ENCODE measurements around the gene PSMD6. TPM values are rescaled to one million over a fixed set of nuclear protein-coding genes. Genes with fewer than 3 reads are reported as not detected.

Gene PSMD6
- total RNA-seq, 4 donors from 2014 or later: 73.1 to 97.4 (median 79.5) TPM

DNA sequence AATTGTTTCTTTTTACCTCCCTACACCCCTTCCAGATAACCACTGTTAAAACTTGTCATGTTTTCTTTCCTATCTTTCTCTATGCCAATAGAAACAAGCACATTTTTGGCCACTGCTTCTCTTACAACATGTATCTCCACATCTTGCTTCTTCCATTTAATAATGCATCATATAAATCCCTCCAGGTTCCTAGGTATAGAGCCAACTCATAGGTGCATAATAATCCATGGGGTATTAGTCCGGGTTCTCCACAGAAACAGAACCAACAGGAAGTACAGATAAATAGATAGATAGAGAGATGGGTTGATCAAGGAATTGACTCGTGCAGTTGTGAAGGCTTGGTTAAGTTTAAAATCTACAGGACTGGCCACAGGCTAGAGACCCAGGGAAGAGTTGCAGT lies 41.5 kb upstream of the PSMD6 start:
- H3K9me3 ChIP-seq: no peaks in the 10 kb centered on the region
- no peak for ATAC-seq
- 73 to 100% methylated on average over 2 of the region's 2 CpGs for WGBS, 2 donors (ENCODE audit: low coverage in 1 of 2)
- H3K36me3 ChIP-seq: no peaks in the 10 kb centered on the region
- no peak overlapping the region for H3K4me3 ChIP-seq
- H3K27ac ChIP-seq: no peak overlapping the region
- peaks cover 0 to 3% (median 0%) of the 10 kb centered on the region in 3 donors for H3K4me1 ChIP-seq
- TF ChIP-seq, protein P1, sequence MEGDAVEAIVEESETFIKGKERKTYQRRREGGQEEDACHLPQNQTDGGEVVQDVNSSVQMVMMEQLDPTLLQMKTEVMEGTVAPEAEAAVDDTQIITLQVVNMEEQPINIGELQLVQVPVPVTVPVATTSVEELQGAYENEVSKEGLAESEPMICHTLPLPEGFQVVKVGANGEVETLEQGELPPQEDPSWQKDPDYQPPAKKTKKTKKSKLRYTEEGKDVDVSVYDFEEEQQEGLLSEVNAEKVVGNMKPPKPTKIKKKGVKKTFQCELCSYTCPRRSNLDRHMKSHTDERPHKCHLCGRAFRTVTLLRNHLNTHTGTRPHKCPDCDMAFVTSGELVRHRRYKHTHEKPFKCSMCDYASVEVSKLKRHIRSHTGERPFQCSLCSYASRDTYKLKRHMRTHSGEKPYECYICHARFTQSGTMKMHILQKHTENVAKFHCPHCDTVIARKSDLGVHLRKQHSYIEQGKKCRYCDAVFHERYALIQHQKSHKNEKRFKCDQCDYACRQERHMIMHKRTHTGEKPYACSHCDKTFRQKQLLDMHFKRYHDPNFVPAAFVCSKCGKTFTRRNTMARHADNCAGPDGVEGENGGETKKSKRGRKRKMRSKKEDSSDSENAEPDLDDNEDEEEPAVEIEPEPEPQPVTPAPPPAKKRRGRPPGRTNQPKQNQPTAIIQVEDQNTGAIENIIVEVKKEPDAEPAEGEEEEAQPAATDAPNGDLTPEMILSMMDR (IDR thresholded peaks at IDR 0.05): no peak
- TF ChIP-seq EP300 (IDR thresholded peaks at IDR 0.05) (no peak), POLR2A (IDR thresholded peaks at IDR 0.05) (no peak), POLR2AphosphoS5 (IDR thresholded peaks at IDR 0.05) (no peak)
- no peaks in the 10 kb centered on the region for H3K27me3 ChIP-seq

DNA sequence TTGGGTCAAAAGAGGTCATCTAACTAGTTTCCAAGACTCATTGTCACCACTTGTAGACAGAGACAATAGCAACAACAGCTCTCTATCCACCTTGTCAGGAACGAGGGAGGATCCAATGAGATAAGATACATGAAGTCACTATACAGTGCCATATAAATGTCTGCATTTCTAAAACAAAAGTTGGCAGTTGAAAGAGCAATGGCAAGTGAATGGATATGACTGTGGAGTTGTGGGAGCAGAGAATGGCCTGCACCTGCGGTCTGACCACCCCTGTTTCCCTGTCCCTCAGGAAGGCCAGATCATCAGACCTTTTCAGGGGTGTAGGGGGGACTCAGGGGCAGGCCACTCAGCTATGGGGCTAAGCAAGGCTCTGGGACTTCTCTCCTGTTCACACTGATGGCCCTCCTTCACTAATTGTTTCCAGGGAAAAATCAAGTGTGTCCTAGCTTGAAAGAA lies 40.7 kb upstream of the PSMD6 start:
- WGBS, 2 donors (ENCODE audit: low coverage in 1 of 2): 63 to 75% methylated on average over 1 to 2 of the region's 2 CpGs

DNA sequence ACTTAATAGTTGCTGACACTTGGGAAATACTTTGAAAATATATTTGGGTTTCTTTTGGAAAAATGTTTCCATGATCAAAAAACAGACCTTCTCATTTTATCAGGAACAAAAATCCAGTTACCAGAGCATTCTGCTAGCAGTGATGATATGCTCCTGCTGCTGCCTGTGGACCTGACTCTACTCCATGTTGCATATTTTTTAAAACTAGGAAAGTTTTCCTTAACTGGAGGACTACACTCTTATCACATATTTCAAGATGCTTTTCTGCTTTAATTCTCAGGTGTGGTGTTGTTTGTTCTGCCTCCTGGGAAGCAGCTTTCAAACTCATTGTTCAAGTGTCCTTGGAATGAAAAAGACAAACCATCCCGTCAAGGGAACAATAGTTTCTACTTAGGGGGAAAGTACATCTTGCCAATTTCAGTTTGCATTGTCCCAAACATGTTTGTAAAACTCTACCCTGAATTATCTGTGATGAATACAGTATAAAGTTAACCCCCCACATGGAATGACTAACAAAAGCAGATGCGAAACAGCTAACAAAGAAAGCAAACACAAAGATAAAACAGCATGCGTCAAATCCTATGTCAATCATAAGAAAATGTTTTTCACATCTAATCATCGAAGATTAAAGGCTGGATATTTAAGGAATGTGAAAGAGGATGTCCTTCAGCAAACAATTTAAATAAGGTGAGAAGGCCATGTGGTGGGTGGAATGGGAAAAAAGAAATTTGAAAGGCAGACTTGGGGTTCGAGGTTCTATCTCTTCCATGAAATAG lies 40.1 kb upstream of the PSMD6 start:
- Histone ChIP-seq H3K27ac (no peak overlapping the region), H3K36me3 (no peaks in the 10 kb centered on the region), H3K4me3 (no peak overlapping the region), H3K9me3 (no peaks in the 10 kb centered on the region), H3K27me3 (no peaks in the 10 kb centered on the region), H3K4me1 (peaks cover 0 to 12% (median 3%) of the 10 kb centered on the region in 3 donors)
- 75 to 78% methylated on average over 5 of the region's 5 CpGs for WGBS, 2 donors (ENCODE audit: low coverage in 1 of 2)
- no peak for ATAC-seq
- TF ChIP-seq POLR2A (IDR thresholded peaks at IDR 0.05) (no peak), EP300 (IDR thresholded peaks at IDR 0.05) (no peak)
- TF ChIP-seq, protein P1 (IDR thresholded peaks at IDR 0.05): no peak

More for the DNA sequence above, 40.7 kb upstream of the PSMD6 start:
- Histone ChIP-seq H3K27me3 (no peaks in the 10 kb centered on the region), H3K4me1 (peaks cover 0 to 6% (median 3%) of the 10 kb centered on the region in 3 donors), H3K27ac (no peak overlapping the region), H3K9me3 (no peaks in the 10 kb centered on the region), H3K4me3 (no peak overlapping the region), H3K36me3 (no peaks in the 10 kb centered on the region)
- TF ChIP-seq POLR2AphosphoS5 (IDR thresholded peaks at IDR 0.05): no peak
- TF ChIP-seq EP300 (IDR thresholded peaks at IDR 0.05): no peak
- TF ChIP-seq, protein P1 (IDR thresholded peaks at IDR 0.05): no peak
- TF ChIP-seq POLR2A (IDR thresholded peaks at IDR 0.05): no peak
- no peak for ATAC-seq

DNA sequence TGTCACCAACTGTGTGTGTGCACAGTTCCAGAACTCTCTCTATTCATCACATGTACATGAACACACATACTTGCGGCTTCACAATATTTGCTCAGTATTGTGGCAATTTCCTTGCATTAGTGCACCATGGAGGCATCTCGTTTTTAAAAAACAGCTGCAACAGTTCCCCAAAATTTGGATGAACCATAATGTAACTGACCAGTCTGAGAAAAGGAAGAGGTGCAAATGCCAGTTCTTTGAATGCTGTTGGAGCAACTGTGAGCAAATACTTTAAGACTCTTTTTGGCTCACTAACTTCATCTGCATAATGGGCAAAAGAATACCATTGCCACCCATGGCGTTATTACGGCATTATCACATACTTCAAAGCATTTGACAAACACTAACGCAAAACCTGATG lies 38.3 kb upstream of the PSMD6 start:
- TF ChIP-seq POLR2AphosphoS5 (IDR thresholded peaks at IDR 0.05) (no peak), EP300 (IDR thresholded peaks at IDR 0.05) (no peak), POLR2A (IDR thresholded peaks at IDR 0.05) (no peak)
- TF ChIP-seq, protein P1 (IDR thresholded peaks at IDR 0.05): no peak
- Histone ChIP-seq H3K27me3 (no peaks in the 10 kb centered on the region), H3K9me3 (no peaks in the 10 kb centered on the region), H3K4me3 (no peak overlapping the region), H3K27ac (no peak overlapping the region), H3K36me3 (no peaks in the 10 kb centered on the region), H3K4me1 (peaks cover 0 to 13% (median 0%) of the 10 kb centered on the region in 3 donors)
- 92 to 96% methylated on average over 5 of the region's 5 CpGs for WGBS, 2 donors (ENCODE audit: low coverage in 1 of 2)
- ATAC-seq: no peak
